ENCODE results near the gene ALOX5AP.

Gene ALOX5AP

DNA sequence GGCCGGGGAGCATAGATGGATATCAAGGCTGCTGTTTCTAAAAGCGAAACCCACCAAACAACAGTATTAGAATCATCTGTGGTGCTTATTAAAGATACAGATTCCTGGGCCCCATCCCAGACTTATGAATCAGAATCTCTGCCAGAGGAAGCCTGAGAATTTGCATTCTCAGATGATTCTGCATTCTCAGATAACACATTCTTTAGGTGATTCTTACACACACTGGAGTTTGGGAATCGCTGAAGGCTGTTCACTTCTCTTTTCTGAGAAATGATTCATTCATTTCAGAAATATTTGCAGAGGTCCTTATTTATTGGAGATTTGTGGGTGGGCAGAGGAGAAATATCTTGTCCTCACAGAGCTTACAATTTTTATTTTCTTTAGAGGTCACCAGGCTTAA, 24.4 kb downstream of the ALOX5AP start:
- no peak for DNase-seq (ENCODE audit: low read depth in 2 of 2, low spot score in 1 of 2)

DNA sequence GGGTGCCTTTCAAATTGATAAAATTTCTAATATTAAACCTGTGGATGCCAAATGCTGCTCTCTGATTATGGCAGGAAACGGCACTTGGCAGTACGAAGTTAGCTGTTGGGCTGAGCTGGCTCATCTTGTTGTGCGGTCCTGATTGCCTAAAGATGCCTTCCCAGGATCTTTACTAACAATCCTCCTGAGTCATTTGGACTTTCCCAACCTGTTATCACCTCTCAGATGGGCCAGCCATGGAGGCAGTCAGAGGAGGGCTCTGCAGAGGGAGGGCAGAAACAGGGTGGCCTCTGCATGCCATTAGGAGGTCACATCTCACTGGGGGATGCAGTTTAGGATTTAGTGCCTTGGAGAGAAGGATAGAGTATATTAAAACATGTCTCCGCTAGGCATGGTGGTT, 27.3 kb downstream of the ALOX5AP start:
- DNase-seq (ENCODE audit: low read depth in 2 of 2, low spot score in 1 of 2): no peak

DNA sequence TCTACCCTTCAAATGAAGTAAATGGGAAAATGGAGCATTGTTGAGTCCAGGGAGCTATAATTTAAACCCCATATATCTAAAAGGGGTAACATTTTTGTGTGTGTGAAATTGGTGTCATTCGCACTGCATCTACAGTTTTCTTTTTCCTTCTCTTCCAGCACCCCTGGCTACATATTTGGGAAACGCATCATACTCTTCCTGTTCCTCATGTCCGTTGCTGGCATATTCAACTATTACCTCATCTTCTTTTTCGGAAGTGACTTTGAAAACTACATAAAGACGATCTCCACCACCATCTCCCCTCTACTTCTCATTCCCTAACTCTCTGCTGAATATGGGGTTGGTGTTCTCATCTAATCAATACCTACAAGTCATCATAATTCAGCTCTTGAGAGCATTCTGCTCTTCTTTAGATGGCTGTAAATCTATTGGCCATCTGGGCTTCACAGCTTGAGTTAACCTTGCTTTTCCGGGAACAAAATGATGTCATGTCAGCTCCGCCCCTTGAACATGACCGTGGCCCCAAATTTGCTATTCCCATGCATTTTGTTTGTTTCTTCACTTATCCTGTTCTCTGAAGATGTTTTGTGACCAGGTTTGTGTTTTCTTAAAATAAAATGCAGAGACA, 28.6 kb downstream of the ALOX5AP start:
- no peak for DNase-seq (ENCODE audit: low read depth in 2 of 2, low spot score in 1 of 2)

DNA sequence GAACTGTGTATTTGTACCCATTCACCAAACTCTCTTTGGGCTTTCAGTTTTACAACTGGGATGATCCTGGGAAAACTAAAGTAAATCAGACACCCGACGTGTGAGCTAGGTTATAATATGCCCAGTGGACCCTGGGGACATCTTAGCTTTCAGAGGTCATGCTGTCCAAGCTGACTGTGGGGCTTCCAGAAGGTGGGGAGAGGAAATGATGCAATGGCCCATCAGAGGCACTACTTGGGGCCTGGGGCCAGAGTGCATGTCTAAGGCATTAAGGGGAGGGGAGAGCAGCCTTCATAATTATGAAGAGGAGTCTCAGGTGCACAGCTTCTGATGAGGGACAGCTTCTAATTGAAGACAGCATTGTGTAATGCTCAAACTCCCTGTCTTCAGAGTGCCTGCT, 30.9 kb downstream of the ALOX5AP start:
- DNase-seq (ENCODE audit: low read depth in 2 of 2, low spot score in 1 of 2): no peak

DNA sequence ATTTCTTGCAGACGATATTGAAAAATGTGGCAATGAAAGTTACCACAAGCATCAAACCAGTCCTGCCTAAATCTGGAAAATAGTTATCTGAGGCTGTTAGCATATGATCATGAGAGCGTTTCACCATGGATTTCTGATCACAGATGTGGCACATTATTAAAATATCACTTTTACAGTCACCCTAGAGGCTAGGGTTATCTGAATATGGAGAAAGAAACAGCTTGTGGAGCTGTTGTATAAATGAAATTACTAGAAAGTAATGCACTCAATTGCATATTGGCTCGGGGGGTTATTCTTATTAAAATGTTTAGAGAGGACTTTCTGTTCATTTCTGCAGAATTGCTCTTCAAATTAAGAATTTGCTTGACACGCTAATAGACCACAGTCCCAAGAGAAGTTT, 35.6 kb downstream of the ALOX5AP start:
- no peak for DNase-seq (ENCODE audit: low read depth in 2 of 2, low spot score in 1 of 2)

DNA sequence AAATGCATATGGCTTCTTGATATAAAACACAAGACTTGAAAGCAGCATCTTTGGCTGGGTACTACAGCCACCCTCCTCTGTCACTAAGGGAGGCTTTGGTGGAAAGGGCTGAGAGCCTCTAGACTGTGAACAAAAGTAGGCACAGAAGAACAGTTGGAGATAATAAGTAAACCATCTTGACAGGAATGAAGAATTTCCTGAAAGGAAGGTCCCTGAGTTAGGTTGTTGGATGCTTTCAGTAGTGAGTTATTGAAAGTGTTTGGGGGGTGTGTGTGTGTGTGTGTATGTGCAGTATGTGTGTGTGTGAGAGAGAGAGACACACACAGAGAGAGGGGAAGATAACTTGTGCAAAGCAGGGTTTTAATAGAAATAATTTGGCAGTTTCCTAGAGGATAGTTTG, 38.2 kb downstream of the ALOX5AP start:
- DNase-seq (ENCODE audit: low read depth in 2 of 2, low spot score in 1 of 2): no peak

DNA sequence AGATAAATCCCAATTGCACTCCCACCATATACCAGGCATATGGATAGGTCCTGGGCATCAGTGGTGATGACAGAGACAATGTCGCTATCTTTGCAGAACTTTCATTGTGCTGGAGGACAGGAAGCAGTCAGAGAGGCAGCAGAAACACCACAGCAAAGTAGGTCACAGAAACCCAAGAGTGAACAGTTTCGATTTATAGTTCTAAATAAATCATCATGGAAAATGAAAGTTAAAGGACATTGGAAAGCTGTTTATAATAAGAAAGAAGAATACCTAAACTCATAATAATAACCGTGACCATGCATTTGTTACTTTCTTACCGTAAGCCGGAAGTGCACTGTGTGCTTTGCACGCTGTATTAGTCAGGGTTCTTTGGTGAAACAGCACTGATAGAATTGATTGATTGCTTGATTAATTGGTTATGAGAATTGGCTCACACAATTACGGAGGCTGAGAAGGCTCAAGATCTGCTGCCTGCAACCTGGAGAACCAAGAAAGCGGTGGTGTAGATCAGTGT, 38.9 kb downstream of the ALOX5AP start:
- no peak for DNase-seq (ENCODE audit: low read depth in 2 of 2, low spot score in 1 of 2)

DNA sequence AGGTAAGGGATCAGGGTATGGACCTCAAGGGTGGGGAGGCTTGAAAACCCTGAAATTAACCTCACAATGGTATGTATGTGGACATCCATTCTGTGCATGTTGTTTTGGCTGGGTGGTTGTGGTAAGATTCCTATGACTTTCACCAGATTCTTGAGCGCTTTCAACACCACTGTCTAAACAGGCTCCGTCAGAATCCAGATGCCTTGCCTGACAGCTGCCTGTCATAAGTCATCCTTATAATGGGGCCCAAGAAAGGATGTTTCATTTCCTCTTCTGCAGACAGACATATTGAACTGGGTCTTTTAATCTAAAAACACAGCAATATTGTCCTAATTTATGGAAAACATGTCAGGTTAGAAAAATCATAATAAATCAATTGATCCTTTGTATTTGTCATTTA, 41.3 kb downstream of the ALOX5AP start:
- DNase-seq (ENCODE audit: low read depth in 2 of 2, low spot score in 1 of 2): no peak

DNA sequence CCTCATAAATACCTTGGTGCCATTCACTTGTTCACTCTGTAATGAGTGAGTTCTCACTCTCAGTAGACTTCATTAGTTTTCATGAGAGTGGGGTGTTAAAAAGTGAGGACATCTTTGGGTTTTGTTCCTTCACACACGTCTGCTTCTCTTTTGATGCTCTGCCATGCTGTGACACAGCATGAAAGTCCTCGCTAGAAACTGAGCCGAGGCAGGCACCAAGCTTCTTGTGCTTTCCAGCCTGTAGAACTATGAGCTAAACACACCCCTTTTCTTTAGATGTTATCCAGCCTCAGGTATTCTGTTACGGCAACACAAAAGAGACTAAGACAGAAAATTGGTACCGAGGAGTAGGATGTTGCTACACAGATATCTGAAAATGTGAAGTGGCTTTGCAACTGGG, 43.7 kb downstream of the ALOX5AP start:
- no peak for DNase-seq (ENCODE audit: low read depth in 2 of 2, low spot score in 1 of 2)

DNA sequence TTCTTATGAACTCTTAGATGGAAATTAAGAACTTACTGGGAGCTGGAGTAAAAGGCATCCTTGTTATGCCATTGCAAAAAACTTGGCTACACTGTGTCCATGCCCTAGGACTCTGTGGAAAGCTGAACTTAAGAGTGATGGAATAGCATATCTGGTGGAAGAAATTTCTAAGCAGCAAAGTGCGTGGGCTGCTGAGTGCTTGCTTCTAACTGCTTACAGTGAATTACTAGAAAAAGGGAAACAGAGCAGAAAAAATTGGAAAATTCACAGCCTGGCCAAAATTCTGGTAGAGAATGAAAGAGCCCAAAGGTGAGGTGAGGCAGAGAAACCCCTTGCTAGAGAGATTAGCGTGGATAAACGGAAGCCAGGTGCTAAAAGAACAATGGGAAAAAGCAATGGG, 44.3 kb downstream of the ALOX5AP start:
- no peak for DNase-seq (ENCODE audit: low read depth in 2 of 2, low spot score in 1 of 2)

DNA sequence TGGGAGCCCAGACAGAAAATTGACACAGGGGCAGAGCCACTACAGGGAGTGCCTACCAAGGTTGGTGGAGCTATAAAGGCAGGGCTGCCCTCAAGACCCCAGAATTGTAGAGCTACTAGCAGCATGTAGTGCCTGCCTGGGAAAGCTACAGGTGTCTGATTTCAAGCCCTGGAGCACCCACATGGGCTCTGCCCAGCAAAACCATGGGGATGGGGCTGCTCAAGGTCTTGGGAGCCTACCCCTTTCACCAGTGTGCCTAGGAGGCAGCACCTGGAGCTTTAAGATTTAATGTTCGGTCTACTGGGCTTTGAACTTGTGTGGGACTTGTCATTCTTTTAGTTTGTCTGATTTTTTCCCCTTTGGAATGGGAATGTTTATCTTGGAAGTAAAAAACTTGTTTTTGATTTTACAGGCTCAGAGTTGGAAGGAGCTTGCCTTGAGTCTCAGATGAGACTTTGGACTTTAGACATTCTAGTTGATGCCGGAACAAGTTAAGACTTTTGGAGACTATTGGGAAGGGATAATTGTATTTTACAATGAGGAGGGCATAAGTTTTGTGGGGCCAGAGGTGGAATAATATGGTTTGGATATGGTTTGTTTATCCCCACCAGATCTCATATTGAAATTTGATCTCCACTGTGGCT, 45.1 kb downstream of the ALOX5AP start:
- no peak for DNase-seq (ENCODE audit: low read depth in 2 of 2, low spot score in 1 of 2)

DNA sequence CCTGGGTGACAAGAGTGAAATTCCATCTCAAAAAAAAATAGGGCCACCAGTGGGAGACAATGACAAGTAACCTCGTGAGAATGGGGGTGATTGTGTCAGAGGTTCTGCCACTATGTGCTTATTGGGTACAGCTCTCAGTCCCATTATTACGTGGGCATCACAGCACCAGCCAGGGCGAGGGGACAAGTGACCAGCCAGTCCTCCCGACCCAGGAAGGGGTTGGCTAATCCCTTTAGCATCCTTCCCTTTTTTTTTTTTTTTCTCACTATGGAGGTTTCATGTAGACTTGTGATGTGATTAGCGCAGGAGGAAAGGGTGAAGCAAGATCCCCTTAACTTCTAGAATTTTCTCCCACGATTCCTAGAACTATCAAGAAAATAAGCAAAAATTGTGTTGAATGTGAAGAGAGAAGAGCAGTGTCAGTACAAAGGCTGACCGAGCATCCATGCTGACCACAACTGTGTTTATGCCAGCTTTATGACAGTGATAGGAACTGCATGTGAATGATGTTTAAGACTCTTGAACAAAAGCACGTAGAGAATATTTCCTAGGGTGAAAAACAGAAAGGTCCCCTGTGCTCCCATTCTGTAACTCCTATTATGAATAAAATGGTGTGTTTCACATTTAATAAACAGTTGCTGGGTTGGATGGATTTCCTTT, 50.0 kb downstream of the ALOX5AP start:
- no peak for DNase-seq (ENCODE audit: low read depth in 2 of 2, low spot score in 1 of 2)

DNA sequence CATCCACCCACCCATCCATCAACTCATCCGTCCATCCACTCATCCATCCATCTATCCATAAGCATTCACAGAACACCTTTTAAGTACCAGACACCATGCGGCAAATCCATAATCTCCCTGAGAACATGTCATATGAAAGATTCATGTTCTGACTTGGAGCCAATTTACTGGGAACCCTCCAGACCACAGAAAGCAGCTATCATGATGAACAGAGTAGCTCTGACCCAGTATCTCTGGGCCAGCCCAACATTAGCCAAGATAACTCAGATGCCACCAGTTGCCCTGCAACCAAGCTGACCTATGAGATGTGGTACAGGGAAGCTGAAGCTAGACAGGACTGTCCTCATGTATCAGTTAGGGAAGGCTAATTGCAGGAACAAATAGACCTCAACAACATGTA, 51.3 kb downstream of the ALOX5AP start:
- no peak for DNase-seq (ENCODE audit: low read depth in 2 of 2, low spot score in 1 of 2)

DNA sequence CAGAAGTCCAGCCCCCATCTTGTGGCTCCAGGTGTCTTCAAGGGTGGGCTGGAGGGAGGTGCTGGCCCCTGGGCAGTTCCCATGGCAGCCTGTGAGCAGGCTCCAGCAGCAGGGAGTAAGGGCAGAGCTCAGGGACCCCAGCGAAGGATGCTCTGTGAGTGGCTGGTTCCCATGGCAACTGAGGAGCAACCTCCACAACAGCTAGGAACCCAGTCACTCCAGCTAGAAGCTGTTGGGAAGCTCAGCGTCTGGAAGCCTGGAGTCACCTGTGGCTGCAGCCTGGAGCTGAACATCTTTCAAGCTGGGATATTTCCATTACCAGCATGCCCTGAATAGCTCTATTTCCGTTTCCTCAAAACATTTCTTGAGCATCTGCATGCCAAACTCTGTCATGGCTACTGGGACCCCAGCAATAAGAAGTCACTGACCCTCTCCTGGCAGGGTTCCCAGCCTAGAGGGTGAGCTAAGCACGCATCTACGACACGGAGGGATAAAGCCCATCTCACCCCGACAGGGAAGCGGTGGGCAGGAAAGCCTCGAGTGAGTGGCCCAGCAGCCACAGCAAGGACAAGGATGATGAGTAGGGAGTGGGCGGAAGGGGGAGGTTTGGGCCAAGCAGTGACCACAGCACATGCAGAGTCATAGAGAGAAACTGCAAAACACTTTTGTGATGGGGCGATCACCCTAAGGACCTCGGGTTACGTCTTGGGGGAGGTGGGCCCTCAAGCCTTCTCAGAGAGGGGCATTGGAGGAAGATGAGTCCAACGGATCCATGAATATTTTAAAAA, 52.6 kb downstream of the ALOX5AP start:
- DNase-seq (ENCODE audit: low read depth in 2 of 2, low spot score in 1 of 2): no peak

DNA sequence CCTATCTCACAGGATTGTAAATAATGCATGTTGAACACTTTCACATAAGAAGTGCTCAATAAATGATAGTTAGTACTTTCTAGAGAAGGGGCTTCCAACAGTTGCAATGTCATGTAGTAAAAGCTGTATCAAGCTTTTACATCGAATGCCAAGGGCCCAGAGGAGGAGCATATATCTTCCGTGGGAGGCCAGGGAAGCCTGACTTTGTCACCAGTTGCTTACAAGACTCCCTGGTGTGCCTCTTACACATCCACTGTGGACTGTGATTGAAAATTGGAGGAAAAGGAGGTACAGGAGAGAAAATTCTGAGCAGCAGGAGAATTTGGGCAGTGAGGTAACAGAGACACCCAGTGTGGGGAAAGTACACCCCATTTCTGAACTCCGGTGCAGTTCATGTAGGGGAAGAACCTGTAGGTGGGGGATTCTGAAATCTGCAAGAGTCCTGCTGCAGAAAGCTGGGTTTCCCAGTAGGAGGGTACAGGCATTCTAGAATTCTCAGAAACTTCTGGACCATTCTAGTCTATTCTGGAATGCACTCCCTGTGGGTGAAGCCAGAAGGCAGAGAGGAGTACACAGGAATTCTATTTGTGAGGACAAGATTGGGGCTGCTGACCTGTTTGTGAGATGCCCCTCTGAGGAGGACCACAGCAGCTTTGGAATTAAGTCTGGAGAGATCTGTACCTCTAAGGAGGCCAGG, 54.0 kb downstream of the ALOX5AP start:
- no peak for DNase-seq (ENCODE audit: low read depth in 2 of 2, low spot score in 1 of 2)

DNA sequence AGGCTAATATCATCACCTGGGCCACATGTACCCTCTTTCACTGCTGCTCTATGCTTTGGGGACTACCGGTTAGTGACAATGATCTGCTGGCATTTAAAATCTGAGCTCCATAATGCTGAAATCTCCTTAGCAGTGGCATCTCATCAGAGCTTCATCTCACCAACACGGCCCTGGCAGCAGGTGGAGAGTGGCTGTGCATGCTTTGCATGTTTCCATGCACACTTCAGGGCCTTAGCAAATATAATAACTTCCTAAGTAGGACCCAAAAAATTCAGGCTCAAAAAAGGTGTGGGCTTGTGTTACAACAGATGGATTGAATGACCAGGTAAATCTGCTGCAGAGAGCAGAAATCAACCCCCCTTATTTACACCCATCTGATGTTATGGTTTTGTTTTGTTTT, 55.2 kb downstream of the ALOX5AP start:
- DNase-seq (ENCODE audit: low read depth in 2 of 2, low spot score in 1 of 2): no peak

DNA sequence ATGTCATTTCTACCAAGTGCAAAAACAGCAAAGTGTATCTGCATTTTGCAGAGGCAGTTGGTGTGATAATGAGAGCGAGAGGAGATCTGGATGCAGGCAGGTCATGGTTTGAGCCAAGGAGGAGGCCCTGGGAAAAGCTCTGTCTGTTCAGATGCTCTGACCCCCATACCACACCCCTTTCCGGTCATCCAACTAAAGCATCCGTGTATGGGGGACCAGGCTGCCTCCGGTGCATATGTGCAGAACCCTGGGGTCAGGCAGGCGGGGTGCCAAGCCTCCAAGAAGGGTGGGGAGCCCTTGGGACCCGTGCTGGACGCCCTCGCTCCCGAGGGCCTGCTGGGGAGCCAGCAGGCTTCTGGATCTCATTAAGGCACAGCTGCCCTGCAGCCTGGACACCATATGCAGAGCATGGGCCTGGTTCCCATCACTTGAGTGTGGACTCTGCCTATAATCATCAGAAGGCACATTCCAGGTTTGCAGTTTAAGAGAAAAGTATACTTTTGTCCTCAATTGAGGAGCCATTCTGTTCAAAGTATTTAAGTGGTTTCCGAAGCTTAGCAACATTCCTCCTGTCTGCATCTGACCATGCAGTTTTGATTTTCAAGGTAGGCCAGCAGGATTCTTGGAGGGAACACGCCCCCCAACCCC, 56.1 kb downstream of the ALOX5AP start:
- DNase-seq (ENCODE audit: low read depth in 2 of 2, low spot score in 1 of 2): no peak

DNA sequence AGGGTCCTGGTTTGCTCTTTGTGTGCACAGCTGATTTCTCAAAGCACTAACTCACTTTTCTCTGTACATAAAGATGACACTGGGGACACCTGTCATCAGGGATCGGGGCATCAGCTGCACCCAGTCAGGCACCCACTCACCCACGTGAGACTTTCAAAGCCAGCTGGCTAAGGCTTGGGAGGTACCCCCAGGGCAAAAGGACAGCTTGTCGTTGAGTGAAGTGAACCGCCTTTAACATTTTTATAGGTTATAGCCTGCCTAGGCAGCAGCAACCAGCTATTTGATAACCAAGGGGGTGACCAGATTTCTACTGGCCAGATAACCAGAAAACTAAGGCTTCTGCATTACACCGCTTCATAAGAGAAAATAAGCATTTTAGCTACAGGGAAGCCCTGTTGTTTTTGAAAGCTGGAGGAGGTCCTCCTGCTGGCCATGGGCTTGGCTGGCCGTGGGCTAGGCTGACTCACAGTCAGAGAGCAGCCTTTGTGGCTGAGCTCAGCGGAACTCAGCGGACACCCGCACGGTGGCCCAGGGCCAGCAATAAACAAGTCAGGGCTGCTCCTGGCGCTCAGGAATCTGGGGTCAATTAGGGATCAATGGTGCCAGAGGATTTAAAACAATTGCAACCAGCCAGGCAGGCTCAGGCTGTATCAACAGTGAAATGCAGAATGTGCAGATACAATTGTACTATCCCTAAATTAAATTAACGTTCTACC, 57.1 kb downstream of the ALOX5AP start:
- DNase-seq (ENCODE audit: low read depth in 2 of 2, low spot score in 1 of 2): no peak

DNA sequence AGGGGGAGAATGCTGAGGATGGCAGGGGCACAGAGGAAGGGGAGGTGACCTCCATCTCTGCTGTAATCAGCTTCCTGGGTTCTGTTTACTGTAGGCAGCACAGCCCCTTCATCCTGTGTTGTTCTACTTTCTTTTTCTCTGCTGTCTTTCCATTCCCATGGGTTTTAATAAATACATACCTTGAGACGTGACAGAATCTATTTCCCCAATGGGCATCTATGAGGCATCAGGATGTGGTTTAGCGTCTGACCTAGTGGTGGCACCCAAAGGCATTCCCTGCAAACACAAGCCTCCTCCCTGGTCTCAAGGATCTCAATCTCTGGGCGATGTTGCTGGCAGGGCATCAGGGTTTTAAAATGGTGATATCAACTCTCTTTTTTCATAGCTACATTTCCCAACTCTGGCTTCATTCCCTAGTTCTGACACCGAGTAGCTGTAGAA, 60.8 kb downstream of the ALOX5AP start:
- DNase-seq (ENCODE audit: low read depth in 2 of 2, low spot score in 1 of 2): no peak

Data from stimulated activated CD8-positive, alpha-beta memory T cell treated with anti-CD3 and anti-CD28 coated beads, Interleukin-4, amount 100 ng/mL, for 4 hours (primary cell).